ENCODE measurements around the gene SORBS2. TPM values are rescaled to one million over a fixed set of nuclear protein-coding genes. Genes with fewer than 3 reads are reported as not detected.

The SORBS2 gene
- total RNA-seq, 3 donors from 2014 or later = 44.9 to 416 (median 53.7) TPM

GRCh38 chr4:185838104-185838452 is 26.1 kb upstream of the SORBS2 start:
- H3K9me3 ChIP-seq = no peaks in the 10 kb centered on the region
- H3K4me1 ChIP-seq (ENCODE audit: low read depth) = peaks cover 12% of the 10 kb centered on the region
- no peak overlapping the region for H3K4me3 ChIP-seq
- no peaks in the 10 kb centered on the region for H3K36me3 ChIP-seq (ENCODE audit: low read depth)
- no peak for TF ChIP-seq CTCF (IDR thresholded peaks at IDR 0.05)
- ATAC-seq (no peak), DNase-seq (no peak)
- intact Hi-C loops (cut with DNase I, micrococcal nuclease) = no loop called here

GRCh38 chr4:185837415-185838103 is 25.6 kb upstream of the SORBS2 start:
- no peak for DNase-seq
- ATAC-seq = no peak
- intact Hi-C loops (cut with DNase I, micrococcal nuclease) = no loop called here

GRCh38 chr4:185836241-185837084 is 24.5 kb upstream of the SORBS2 start:
- intact Hi-C loops (cut with DNase I, micrococcal nuclease) = no loop called here
- H3K36me3 ChIP-seq (ENCODE audit: low read depth) = no peaks in the 10 kb centered on the region
- TF ChIP-seq CTCF (IDR thresholded peaks at IDR 0.05) = no peak
- H3K4me3 ChIP-seq = no peak overlapping the region
- H3K9me3 ChIP-seq = no peaks in the 10 kb centered on the region
- peaks cover 12% of the 10 kb centered on the region for H3K4me1 ChIP-seq (ENCODE audit: low read depth)
- no peak for ATAC-seq
- no peak for DNase-seq

More at GRCh38 chr4:185837415-185838103, 25.6 kb upstream of the SORBS2 start:
- H3K4me3 ChIP-seq = no peak overlapping the region
- no peak for TF ChIP-seq CTCF (IDR thresholded peaks at IDR 0.05)
- peaks cover 12% of the 10 kb centered on the region for H3K4me1 ChIP-seq (ENCODE audit: low read depth)
- H3K9me3 ChIP-seq = no peaks in the 10 kb centered on the region
- no peaks in the 10 kb centered on the region for H3K36me3 ChIP-seq (ENCODE audit: low read depth)

GRCh38 chr4:185835814-185836213 is 23.8 kb upstream of the SORBS2 start:
- TF ChIP-seq CTCF (IDR thresholded peaks at IDR 0.05) = no peak
- no peaks in the 10 kb centered on the region for H3K36me3 ChIP-seq (ENCODE audit: low read depth)
- intact Hi-C loops (cut with DNase I, micrococcal nuclease) = no loop called here
- H3K4me1 ChIP-seq (ENCODE audit: low read depth) = peaks cover 16% of the 10 kb centered on the region
- no peak overlapping the region for H3K4me3 ChIP-seq
- ATAC-seq (no peak), DNase-seq (no peak)
- no peaks in the 10 kb centered on the region for H3K9me3 ChIP-seq

GRCh38 chr4:185835336-185835735 is 23.3 kb upstream of the SORBS2 start:
- Histone ChIP-seq H3K9me3 (no peaks in the 10 kb centered on the region), H3K4me1 (ENCODE audit: low read depth) (peaks cover 17% of the 10 kb centered on the region), H3K4me3 (no peak overlapping the region), H3K36me3 (ENCODE audit: low read depth) (no peaks in the 10 kb centered on the region)
- ATAC-seq (no peak), DNase-seq (no peak)
- no peak for TF ChIP-seq CTCF (IDR thresholded peaks at IDR 0.05)
- intact Hi-C loops (cut with DNase I, micrococcal nuclease) = no loop called here

Measured in mucosa of descending colon (tissue), 3 donors.